Hepatocyte (in vitro differentiated cells): ENCODE measurements around the gene COL24A1.

Experiments used
- CTCF ChIP-seq: fragments of 200-600 bp; sonication (generic); IDR thresholded peaks from 2 replicates; pipeline ENCODE4 v1.5.1; 2016; ENCODE audit warnings: antibody characterized with exemption, mild to moderate bottlenecking; ENCODE audit not compliant: poor library complexity
- EZH2 ChIP-seq: fragments of 200-600 bp; sonication (generic); IDR thresholded peaks from 2 replicates; pipeline ENCODE4 v1.6.1; 2016; ENCODE audit warnings: antibody characterized with exemption, mild to moderate bottlenecking, borderline replicate concordance
- EZH2phosphoT487 ChIP-seq: fragments of 200-600 bp; sonication (generic); IDR thresholded peaks from one replicate; pipeline ENCODE4 v1.6.1; 2018; ENCODE audit warnings: antibody characterized with exemption, mild to moderate bottlenecking, low read depth, moderate library complexity; ENCODE audit not compliant: unreplicated experiment, severe bottlenecking

GRCh38 chr1:86084998-86085397 is 71.6 kb downstream of the COL24A1 start:
- TF ChIP-seq EZH2 (no peak), CTCF (no peak), EZH2phosphoT487 (no peak)
